Measurements from ENCODE around the gene BEAN1. TPM values are rescaled to one million over a fixed set of nuclear protein-coding genes. Genes with fewer than 3 reads are reported as not detected.

The BEAN1 gene
- total RNA-seq, 4 donors from 2014 or later = 0.23 to 1.8 (median 0.76) TPM; not detected in 1

DNA sequence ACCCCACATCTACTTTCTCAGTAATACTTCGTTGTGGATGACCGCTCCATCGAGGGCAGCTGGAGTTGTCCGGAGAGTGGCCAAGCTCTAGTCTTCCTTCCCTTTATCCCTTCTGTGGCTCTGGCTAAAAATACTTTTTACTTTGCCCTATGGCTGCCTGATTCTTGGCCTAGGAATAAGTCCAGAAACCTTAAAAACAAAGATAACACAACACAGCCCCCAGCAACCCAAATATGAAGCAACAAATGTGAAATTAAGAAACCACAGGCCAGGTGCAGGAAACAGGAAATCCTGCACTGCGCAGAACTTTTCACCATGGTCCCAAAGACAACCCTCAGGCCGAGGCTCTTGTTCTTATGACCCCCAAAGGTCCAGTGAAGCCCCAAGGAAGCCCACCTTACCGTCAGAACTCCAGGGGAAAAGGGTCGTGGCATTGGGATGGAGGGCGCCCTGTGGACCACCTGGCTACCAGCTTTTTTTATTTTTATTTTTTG lies 96.8 kb downstream of the BEAN1 start:
- DNase-seq = no peak
- Histone ChIP-seq H3K4me3 (no peak overlapping the region), H3K36me3 (peaks cover 11 to 58% (median 12%) of the 10 kb centered on the region in 3 donors), H3K4me1 (peaks cover 27 to 65% (median 53%) of the 10 kb centered on the region in 3 donors), H3K9me3 (no peaks in the 10 kb centered on the region), H3K27ac (peak overlapping the region; percentile 32 to 92 (median 74)), H3K27me3 (no peaks in the 10 kb centered on the region)
- no peak for TF ChIP-seq CTCF (IDR thresholded peaks at IDR 0.05)
- TF ChIP-seq POLR2A (IDR thresholded peaks at IDR 0.05) = no peak
- 62 to 63% methylated on average over 9 of the region's 9 CpGs for WGBS, 2 donors
- intact Hi-C loops (cut with DNase I) = no loop called here

GRCh38 chr16:66524601-66525164 lies 97.6 kb downstream of the BEAN1 start:
- H3K27me3 ChIP-seq = no peaks in the 10 kb centered on the region
- no peak for DNase-seq
- peaks cover 23 to 57% (median 46%) of the 10 kb centered on the region in 3 donors for H3K4me1 ChIP-seq
- peak overlapping the region; percentile 47 to 92 (median 74) for H3K27ac ChIP-seq
- no peaks in the 10 kb centered on the region for H3K9me3 ChIP-seq
- H3K36me3 ChIP-seq = peaks cover 16 to 63% (median 19%) of the 10 kb centered on the region in 3 donors
- intact Hi-C loops (cut with DNase I) = no loop called here
- H3K4me3 ChIP-seq = no peak overlapping the region
- TF ChIP-seq CTCF (IDR thresholded peaks at IDR 0.05) (peak in 2 of 6 experiments; percentile 19 to 35), POLR2A (IDR thresholded peaks at IDR 0.05) (peak in 1 of 4 donors; percentile 36)
- WGBS, 2 donors = 42 to 79% methylated on average over 3 to 4 of the region's 6 CpGs

- 86 to 89% methylated on average over 9 of the region's 9 CpGs for WGBS, 2 donors
- Histone ChIP-seq H3K9me3 (no peaks in the 10 kb centered on the region), H3K27ac (peak overlapping the region in 3 of 4 donors; percentile 43 to 92 (median 66)), H3K4me3 (no peak overlapping the region), H3K36me3 (peaks cover 24 to 65% (median 25%) of the 10 kb centered on the region in 3 donors), H3K27me3 (no peaks in the 10 kb centered on the region), H3K4me1 (peaks cover 18 to 48% (median 37%) of the 10 kb centered on the region in 3 donors)
- intact Hi-C loops (cut with DNase I) = no loop called here
- DNase-seq = no peak
- TF ChIP-seq CTCF (IDR thresholded peaks at IDR 0.05) = no peak
- no peak for TF ChIP-seq POLR2A (IDR thresholded peaks at IDR 0.05)
These were observed 98.5 kb downstream of the BEAN1 start for GRCh38 chr16:66525396-66526180.

GRCh38 chr16:66528294-66528693 lies 101.2 kb downstream of the BEAN1 start:
- Histone ChIP-seq H3K36me3 (peaks cover 24 to 92% (median 33%) of the 10 kb centered on the region in 3 donors), H3K27me3 (no peaks in the 10 kb centered on the region), H3K9me3 (no peaks in the 10 kb centered on the region), H3K4me1 (peaks cover 0 to 21% (median 11%) of the 10 kb centered on the region in 3 donors), H3K27ac (no peak overlapping the region), H3K4me3 (no peak overlapping the region)
- TF ChIP-seq POLR2A (IDR thresholded peaks at IDR 0.05) (no peak), CTCF (IDR thresholded peaks at IDR 0.05) (no peak)
- no peak for DNase-seq
- intact Hi-C loops (cut with DNase I) = no loop called here
- WGBS, 2 donors = 92 to 94% methylated on average over 5 of the region's 5 CpGs

DNA sequence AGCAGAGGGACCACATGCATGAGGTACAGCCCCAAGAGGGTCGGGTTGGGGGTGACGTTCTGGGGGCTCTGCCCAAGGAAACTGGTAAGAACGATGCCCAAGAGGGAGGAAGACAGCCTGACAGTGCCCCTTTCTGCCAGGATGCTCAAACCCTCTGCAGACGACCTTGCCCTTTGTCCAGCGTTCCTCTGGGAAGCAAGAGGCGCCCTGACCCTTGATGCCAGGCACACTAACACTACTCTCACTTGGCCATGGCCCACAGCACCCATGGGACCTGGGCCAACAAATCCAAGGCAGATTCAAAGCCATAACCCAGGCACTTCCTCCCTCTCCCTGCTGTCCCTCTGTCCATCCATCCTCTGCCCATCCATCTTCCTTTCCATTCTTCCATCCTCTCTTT lies 102.4 kb downstream of the BEAN1 start:
- peaks cover 0 to 9% (median 2%) of the 10 kb centered on the region in 3 donors for H3K4me1 ChIP-seq
- no peak overlapping the region for H3K27ac ChIP-seq
- no peak for TF ChIP-seq POLR2A (IDR thresholded peaks at IDR 0.05)
- no peak for TF ChIP-seq CTCF (IDR thresholded peaks at IDR 0.05)
- H3K27me3 ChIP-seq = no peaks in the 10 kb centered on the region
- no peaks in the 10 kb centered on the region for H3K9me3 ChIP-seq
- no peak for DNase-seq
- no peak overlapping the region for H3K4me3 ChIP-seq
- 86 to 88% methylated on average over 6 of the region's 6 CpGs for WGBS, 2 donors
- intact Hi-C loops (cut with DNase I) = no loop called here
- peaks cover 24 to 99% (median 33%) of the 10 kb centered on the region in 3 donors for H3K36me3 ChIP-seq

Measured in esophagus squamous epithelium (tissue), 5 donors.